22Rv1 (cell line): ENCODE data around the gene DHRSX.

Experiments used
- H3K27ac ChIP-seq: fragments of 450-650 bp; 2 replicates; pipeline ENCODE4 v1.5.1; 2017
- ZFX ChIP-seq: fragments of 450-650 bp; IDR thresholded peaks from 2 replicates; pipeline ENCODE4 v1.6.1; 2017; ENCODE audit warnings: antibody characterized with exemption, borderline replicate concordance
- TF ChIP-seq, protein P1 (sequence below): fragments of 450-650 bp; IDR thresholded peaks from 2 replicates; pipeline ENCODE4 v1.5.1; 2017; ENCODE audit warnings: mild to moderate bottlenecking

DHRSX gene

DNA sequence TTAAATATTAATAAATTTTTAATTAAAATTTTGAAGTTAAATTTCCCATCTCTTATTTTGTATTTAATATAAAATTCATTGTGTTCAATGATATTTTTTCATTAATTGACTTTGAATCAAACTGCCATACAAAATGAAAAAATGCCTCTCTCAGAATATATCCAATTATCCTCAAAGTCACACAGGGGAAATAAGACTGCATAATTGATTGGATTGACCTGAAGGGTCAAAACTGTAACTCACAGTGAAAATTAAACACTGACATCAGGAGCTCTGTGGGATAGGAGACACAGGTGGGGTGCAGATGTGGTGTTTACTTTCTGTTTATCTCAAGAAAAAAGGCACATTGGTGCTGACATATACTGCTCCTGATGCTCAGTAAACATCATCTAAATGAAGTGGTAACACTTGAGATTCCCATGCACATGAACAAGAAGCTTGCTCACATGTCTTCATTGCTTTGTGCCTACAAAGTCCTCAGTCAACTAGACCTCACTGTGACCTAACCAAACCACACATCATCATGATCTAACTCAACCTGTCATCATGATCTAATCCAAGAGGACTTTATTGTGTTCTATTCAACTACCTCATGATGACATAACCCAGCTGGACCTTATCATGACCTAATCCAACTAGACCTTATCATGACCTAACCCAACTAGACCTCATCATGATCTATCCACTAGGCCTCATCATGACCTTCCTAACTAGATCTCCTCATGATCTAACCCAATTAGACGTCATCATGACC lies 83.7 kb downstream of the DHRSX start:
- H3K27ac ChIP-seq = no peak overlapping the region
- TF ChIP-seq, protein P1, sequence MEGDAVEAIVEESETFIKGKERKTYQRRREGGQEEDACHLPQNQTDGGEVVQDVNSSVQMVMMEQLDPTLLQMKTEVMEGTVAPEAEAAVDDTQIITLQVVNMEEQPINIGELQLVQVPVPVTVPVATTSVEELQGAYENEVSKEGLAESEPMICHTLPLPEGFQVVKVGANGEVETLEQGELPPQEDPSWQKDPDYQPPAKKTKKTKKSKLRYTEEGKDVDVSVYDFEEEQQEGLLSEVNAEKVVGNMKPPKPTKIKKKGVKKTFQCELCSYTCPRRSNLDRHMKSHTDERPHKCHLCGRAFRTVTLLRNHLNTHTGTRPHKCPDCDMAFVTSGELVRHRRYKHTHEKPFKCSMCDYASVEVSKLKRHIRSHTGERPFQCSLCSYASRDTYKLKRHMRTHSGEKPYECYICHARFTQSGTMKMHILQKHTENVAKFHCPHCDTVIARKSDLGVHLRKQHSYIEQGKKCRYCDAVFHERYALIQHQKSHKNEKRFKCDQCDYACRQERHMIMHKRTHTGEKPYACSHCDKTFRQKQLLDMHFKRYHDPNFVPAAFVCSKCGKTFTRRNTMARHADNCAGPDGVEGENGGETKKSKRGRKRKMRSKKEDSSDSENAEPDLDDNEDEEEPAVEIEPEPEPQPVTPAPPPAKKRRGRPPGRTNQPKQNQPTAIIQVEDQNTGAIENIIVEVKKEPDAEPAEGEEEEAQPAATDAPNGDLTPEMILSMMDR = no peak
- no peak for TF ChIP-seq ZFX

DNA sequence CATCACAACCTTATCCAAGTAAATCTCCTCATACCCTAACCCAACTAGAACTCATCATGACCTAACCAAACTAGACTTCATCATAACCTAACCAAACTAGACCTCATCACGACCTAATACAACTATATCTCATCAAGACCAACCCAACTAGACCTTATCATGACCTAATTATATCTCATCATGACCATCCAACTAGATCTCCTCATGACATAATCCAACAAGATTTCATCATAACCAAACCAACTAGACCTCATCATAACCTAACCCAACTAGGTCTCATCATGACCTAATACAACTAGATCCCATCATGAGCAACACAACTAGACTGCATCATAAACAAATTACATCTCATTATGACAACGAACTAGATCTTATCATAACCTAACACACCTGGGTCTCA lies 86.4 kb downstream of the DHRSX start:
- TF ChIP-seq ZFX = no peak
- H3K27ac ChIP-seq = no peak overlapping the region

DNA sequence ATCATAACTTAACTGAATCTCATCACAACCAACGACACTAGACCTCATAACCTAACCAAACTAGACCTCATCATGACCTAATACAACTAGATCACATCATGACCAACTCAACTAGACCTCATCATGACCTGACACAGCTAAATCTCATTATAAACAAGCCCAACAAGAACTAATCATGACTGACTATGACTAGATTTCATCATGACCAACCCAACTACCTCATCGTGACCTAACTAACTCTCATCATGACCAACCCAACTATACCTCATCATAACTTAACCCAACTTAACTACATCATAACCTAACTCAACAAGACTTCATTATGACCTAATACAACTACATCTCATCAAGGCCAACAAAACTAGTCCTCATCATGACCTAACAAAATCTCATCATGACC lies 86.8 kb downstream of the DHRSX start:
- TF ChIP-seq ZFX = no peak
- TF ChIP-seq, protein P1 = no peak
- H3K27ac ChIP-seq = no peak overlapping the region

DNA sequence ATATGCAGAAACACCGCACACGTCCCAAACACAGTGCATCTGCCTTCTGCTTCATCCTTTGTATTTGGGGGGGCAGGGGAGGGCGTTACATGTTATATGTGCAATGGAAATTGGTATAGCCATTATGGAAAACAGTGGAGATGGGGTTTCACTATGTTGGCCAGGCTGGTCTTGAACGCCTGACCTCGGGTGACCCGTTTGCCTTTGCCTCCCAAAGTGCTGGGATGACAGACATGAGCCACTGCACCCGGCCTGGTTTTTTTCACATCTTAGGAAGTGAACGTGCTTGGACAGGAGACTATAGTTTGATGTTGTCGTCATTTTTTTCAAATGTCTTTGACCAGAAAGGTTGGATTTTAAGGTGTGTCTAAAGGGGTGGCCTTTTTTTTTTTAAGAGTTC lies 88.6 kb downstream of the DHRSX start:
- TF ChIP-seq ZFX = no peak
- TF ChIP-seq, protein P1 = no peak
- no peak overlapping the region for H3K27ac ChIP-seq

GRCh38 chrX:2410279-2411020 lies 90.3 kb downstream of the DHRSX start:
- TF ChIP-seq ZFX = no peak
- TF ChIP-seq, protein P1 = no peak
- H3K27ac ChIP-seq = no peak overlapping the region

- no peak overlapping the region for H3K27ac ChIP-seq
- TF ChIP-seq, protein P1 = no peak
- no peak for TF ChIP-seq ZFX
Observed at GRCh38 chrX:2409796-2410195, 91.0 kb downstream of the DHRSX start.

DNA sequence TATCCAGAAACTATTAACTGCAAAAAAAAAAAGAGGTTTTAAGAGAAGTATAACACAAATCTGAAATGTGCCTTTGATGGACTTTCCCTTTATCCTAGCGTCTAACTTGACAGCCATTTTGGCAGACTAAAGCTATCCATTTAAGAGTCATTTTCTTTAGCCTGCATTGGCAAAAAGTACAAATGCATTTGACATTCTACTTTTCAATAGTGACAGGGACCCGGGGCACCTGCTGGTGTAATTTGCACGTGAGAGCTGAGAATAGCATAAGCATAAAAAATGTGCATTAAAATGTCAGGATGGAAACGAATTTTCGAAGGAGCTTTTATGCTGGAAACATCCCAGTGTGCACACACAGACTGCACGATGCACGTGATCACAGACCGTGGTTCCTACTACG lies 91.9 kb downstream of the DHRSX start:
- TF ChIP-seq ZFX = no peak
- TF ChIP-seq, protein P1 = no peak
- no peak overlapping the region for H3K27ac ChIP-seq
